Measurements from ENCODE around the gene KIF26B.

The KIF26B gene

DNA sequence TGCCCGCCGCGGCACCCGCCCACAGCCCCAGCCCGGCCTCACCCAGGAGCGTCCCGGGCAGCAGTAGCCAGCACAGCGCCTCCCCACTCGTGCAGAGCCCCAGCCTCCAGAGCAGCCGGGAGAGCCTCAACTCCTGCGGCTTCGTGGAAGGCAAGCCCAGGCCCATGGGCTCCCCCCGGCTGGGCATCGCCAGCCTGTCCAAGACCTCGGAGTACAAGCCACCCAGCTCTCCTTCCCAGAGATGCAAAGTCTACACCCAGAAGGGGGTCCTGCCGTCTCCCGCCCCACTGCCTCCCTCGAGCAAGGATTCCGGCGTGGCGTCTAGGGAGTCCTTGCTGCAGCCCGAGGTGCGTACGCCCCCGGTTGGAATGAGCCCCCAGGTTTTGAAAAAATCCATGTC lies 531.2 kb downstream of the KIF26B start:
- Histone ChIP-seq H3K9ac (ENCODE audit: low read length) (no peak overlapping the region), H3K4me1 (ENCODE audit: control insufficient read depth, insufficient read depth, low read length) (no peaks in the 10 kb centered on the region), H3K27me3 (ENCODE audit: control insufficient read depth, insufficient read depth, low read length) (no peaks in the 10 kb centered on the region), H3K36me3 (ENCODE audit: control insufficient read depth, insufficient read depth, low read length) (no peaks in the 10 kb centered on the region), H3K9me3 (ENCODE audit: control insufficient read depth, low read length) (no peaks in the 10 kb centered on the region), H3K4me3 (ENCODE audit: low read length) (no peak overlapping the region)

DNA sequence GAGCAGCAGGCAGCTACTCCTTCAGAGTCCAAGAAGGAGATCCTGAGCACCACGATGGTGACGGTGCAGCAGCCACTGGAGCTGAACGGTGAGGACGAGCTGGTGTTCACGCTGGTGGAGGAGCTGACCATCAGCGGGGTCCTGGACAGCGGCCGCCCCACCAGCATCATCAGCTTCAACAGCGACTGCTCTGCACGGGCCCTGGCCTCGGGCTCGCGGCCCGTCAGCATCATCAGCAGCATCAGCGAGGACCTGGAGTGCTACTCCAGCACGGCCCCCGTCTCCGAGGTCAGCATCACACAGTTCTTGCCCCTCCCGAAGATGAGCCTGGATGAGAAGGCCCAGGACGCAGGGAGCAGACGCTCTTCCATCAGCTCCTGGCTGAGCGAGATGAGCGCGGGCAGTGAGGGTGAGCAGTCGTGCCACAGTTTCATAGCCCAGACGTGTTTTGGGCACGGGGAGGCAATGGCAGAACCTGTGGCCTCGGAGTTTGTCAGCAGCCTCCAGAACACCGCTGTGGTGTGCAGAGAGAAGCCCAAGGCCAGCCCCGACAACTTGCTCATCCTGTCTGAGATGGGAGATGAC lies 531.8 kb downstream of the KIF26B start:
- H3K36me3 ChIP-seq (ENCODE audit: control insufficient read depth, insufficient read depth, low read length) = no peaks in the 10 kb centered on the region
- H3K4me1 ChIP-seq (ENCODE audit: control insufficient read depth, insufficient read depth, low read length) = no peaks in the 10 kb centered on the region
- no peak overlapping the region for H3K4me3 ChIP-seq (ENCODE audit: low read length)
- no peaks in the 10 kb centered on the region for H3K9me3 ChIP-seq (ENCODE audit: control insufficient read depth, low read length)
- H3K9ac ChIP-seq (ENCODE audit: low read length) = no peak overlapping the region
- H3K27me3 ChIP-seq (ENCODE audit: control insufficient read depth, insufficient read depth, low read length) = no peaks in the 10 kb centered on the region

DNA sequence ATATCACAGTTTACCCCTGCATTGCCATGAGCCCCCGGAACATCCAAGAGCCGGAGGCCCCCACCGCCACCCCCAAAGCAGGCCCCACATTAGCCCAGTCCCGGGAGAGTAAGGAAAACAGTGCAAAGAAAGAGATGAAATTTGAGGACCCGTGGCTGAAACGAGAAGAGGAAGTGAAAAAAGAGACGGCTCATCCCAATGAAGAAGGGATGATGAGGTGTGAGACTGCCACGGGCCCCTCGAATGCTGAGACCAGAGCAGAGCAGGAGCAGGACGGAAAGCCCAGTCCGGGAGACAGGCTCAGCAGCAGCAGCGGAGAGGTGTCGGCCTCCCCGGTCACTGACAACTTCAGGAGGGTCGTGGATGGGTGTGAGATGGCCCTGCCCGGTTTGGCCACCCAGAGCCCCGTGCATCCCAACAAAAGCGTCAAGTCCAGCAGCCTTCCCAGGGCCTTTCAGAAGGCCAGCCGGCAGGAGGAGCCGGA lies 532.4 kb downstream of the KIF26B start:
- no peaks in the 10 kb centered on the region for H3K27me3 ChIP-seq (ENCODE audit: control insufficient read depth, insufficient read depth, low read length)
- no peaks in the 10 kb centered on the region for H3K36me3 ChIP-seq (ENCODE audit: control insufficient read depth, insufficient read depth, low read length)
- H3K9ac ChIP-seq (ENCODE audit: low read length) = no peak overlapping the region
- no peaks in the 10 kb centered on the region for H3K4me1 ChIP-seq (ENCODE audit: control insufficient read depth, insufficient read depth, low read length)
- H3K4me3 ChIP-seq (ENCODE audit: low read length) = no peak overlapping the region
- H3K9me3 ChIP-seq (ENCODE audit: control insufficient read depth, low read length) = no peaks in the 10 kb centered on the region

DNA sequence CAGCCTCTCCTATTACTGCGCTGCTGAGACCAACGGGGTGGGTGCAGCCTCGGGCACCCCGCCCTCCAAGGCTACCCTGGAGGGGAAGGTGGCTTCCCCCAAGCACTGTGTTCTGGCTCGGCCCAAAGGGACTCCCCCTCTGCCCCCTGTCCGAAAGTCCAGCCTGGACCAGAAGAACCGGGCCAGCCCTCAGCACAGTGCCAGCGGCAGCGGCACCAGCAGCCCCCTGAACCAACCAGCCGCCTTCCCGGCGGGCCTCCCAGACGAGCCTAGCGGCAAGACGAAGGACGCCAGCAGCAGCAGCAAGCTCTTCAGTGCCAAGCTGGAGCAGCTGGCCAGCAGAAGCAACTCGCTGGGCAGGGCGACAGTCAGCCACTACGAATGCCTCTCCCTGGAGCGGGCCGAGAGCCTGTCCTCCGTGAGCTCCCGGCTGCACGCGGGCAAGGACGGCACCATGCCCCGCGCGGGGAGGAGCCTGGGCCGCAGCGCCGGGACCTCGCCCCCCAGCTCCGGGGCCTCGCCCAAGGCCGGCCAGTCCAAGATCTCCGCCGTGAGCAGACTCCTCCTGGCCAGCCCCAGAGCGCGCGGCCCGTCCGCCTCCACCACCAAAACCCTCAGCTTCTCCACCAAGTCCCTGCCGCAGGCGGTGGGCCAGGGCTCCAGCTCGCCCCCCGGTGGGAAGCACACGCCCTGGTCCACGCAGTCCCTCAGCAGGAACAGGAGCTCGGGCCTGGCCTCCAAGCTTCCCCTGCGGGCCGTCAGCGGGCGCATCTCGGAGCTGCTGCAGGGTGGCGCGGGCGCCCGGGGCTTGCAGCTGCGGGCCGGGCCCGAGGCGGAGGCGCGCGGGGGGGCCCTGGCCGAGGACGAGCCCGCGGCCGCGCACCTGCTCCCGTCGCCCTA lies 533.1 kb downstream of the KIF26B start:
- Histone ChIP-seq H3K4me3 (ENCODE audit: low read length) (no peak overlapping the region), H3K27me3 (ENCODE audit: control insufficient read depth, insufficient read depth, low read length) (no peaks in the 10 kb centered on the region), H3K9ac (ENCODE audit: low read length) (no peak overlapping the region)

DNA sequence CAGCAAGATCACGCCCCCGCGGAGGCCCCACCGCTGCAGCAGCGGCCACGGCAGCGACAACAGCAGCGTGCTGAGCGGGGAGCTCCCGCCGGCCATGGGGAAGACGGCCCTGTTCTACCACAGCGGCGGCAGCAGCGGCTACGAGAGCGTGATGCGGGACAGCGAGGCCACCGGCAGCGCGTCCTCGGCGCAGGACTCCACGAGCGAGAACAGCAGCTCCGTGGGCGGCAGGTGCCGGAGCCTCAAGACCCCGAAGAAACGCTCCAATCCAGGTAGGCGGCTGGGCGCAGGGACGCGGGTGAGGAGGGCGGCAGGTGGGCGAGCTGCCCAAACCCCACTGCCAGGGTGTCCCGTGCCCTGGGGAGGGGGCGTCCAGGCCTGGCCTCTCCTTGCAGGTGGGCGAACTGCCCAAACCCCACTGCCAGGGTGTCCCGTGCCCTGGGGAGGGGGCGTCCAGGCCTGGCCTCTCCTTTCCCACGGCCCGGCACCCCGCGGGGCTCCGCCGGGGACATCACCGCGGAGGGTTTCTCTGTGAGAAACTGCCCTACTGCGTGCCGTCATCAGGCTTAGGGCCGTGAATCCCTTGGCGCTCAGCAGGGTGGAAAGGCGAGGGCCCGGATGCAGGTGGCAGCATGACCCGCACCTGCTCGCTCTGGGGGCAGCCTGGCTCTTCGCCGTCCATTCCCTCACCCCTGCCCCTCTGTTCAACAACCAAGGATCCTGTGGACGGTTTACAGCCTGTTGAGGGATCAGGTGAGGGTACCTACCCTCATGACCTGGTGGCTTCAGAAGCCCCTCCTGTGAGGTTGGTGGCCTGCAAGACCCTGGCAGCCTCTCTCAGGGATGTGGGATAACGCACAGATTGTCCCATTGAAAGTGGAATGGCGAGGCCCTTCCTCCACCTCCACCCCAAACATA lies 534.0 kb downstream of the KIF26B start:
- Histone ChIP-seq H3K27me3 (ENCODE audit: control insufficient read depth, insufficient read depth, low read length) (no peaks in the 10 kb centered on the region), H3K9ac (ENCODE audit: low read length) (no peak overlapping the region), H3K4me3 (ENCODE audit: low read length) (no peak overlapping the region), H3K9me3 (ENCODE audit: control insufficient read depth, low read length) (no peaks in the 10 kb centered on the region), H3K36me3 (ENCODE audit: control insufficient read depth, insufficient read depth, low read length) (no peaks in the 10 kb centered on the region), H3K4me1 (ENCODE audit: control insufficient read depth, insufficient read depth, low read length) (no peaks in the 10 kb centered on the region)

More for the DNA sequence above, 533.1 kb downstream of the KIF26B start:
- no peaks in the 10 kb centered on the region for H3K9me3 ChIP-seq (ENCODE audit: control insufficient read depth, low read length)
- H3K36me3 ChIP-seq (ENCODE audit: control insufficient read depth, insufficient read depth, low read length) = no peaks in the 10 kb centered on the region
- H3K4me1 ChIP-seq (ENCODE audit: control insufficient read depth, insufficient read depth, low read length) = no peaks in the 10 kb centered on the region

DNA sequence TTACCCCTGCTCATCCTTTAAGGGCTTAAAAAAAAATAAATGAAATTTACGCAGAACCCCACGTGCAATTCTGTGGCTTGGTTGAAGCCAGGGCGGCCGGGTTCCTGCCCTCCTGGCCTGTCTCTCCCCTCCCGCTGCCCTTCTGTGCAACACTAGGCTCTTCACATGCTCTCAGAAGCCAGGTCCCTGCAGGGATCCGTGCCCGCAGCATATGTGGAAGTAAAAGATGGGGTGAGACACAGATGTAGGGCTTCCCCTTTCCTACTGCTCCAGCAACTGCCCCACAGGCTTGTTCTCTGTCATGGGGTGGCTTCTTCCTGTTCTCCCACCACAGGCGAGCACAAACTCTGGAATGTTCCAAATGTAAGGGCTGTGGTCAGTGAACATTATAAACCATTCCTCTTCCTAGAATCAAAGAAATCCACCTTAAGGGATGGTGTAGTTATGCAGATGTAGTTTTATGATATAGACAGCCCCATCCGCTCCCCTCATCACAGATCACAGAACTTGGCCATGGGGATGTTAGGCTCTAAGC lies 535.4 kb downstream of the KIF26B start:
- Histone ChIP-seq H3K4me3 (ENCODE audit: low read length) (no peak overlapping the region), H3K9ac (ENCODE audit: low read length) (no peak overlapping the region), H3K4me1 (ENCODE audit: control insufficient read depth, insufficient read depth, low read length) (no peaks in the 10 kb centered on the region), H3K36me3 (ENCODE audit: control insufficient read depth, insufficient read depth, low read length) (no peaks in the 10 kb centered on the region), H3K27me3 (ENCODE audit: control insufficient read depth, insufficient read depth, low read length) (no peaks in the 10 kb centered on the region), H3K9me3 (ENCODE audit: control insufficient read depth, low read length) (no peaks in the 10 kb centered on the region)

DNA sequence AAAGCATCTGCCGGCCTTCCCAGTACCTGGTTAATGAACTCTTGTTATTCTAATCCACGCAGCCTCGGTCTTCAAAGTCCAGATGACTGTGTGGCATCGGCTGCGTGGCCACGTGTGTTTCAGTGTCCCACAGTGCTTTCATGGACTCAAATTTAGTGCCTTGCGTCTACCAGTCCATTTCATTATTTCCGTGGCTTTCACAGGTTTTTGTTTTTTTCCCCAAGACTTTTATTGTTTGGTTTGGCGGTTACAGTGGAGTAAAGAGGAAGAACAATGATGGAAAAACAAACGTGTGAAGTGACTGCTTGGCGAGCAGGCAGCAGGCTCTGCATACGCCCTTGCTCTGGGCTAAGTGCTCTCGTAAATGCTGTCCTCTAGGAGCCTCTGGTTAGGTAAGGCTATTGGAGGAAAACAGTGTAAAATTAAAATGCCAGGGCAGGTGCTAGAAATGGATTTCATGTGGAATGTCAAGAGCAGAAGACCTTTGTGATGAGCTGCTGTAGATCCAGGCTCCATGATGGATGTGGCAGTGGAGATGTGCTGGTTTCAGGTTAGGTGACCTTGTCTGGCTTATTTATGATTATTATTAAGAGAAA lies 536.3 kb downstream of the KIF26B start:
- Histone ChIP-seq H3K9me3 (ENCODE audit: control insufficient read depth, low read length) (no peaks in the 10 kb centered on the region), H3K27me3 (ENCODE audit: control insufficient read depth, insufficient read depth, low read length) (no peaks in the 10 kb centered on the region), H3K4me3 (ENCODE audit: low read length) (no peak overlapping the region), H3K9ac (ENCODE audit: low read length) (no peak overlapping the region), H3K4me1 (ENCODE audit: control insufficient read depth, insufficient read depth, low read length) (no peaks in the 10 kb centered on the region), H3K36me3 (ENCODE audit: control insufficient read depth, insufficient read depth, low read length) (no peaks in the 10 kb centered on the region)

DNA sequence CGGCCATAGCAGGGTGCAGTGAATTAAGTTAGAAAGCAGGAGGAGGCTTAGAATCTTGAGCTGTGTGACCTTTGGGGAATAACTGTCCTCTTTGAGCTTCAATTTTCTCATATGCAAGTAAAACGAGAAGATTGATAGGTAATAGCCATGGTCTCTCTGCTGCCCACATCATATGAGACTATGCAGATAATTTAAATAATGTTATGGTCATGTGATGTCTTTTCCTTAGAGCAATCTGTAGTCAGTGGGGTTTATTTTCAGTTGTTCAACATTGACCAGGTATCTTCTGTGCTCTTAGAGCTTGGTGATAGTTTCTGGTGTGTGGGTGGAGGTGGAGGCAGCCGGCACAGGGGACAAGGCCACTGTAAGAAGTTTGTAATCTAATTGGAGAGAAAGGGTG lies 537.1 kb downstream of the KIF26B start:
- H3K9me3 ChIP-seq (ENCODE audit: control insufficient read depth, low read length) = no peaks in the 10 kb centered on the region
- H3K36me3 ChIP-seq (ENCODE audit: control insufficient read depth, insufficient read depth, low read length) = no peaks in the 10 kb centered on the region
- no peak overlapping the region for H3K9ac ChIP-seq (ENCODE audit: low read length)
- H3K4me1 ChIP-seq (ENCODE audit: control insufficient read depth, insufficient read depth, low read length) = no peaks in the 10 kb centered on the region
- H3K27me3 ChIP-seq (ENCODE audit: control insufficient read depth, insufficient read depth, low read length) = no peaks in the 10 kb centered on the region
- H3K4me3 ChIP-seq (ENCODE audit: low read length) = no peak overlapping the region

DNA sequence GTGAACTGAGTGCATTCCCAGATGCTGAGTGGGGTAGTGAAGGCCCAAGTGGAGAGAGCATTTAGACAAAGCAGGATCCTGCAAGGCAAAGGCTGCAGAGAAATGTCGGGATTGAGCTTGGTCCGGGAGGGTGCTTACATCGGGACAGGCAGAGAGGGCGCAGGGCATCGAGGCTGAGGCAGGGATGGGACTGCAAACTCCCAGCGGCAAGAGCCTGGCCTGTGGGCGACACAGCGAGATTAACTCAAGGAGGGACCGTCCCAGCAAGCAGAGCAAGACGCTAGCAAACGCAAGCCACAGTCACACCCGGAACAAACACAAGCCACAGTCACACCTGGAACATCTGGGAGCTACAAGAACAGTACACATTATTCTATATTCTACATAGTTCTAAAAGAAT lies 537.5 kb downstream of the KIF26B start:
- Histone ChIP-seq H3K4me1 (ENCODE audit: control insufficient read depth, insufficient read depth, low read length) (no peaks in the 10 kb centered on the region), H3K9me3 (ENCODE audit: control insufficient read depth, low read length) (no peaks in the 10 kb centered on the region), H3K9ac (ENCODE audit: low read length) (no peak overlapping the region)

DNA sequence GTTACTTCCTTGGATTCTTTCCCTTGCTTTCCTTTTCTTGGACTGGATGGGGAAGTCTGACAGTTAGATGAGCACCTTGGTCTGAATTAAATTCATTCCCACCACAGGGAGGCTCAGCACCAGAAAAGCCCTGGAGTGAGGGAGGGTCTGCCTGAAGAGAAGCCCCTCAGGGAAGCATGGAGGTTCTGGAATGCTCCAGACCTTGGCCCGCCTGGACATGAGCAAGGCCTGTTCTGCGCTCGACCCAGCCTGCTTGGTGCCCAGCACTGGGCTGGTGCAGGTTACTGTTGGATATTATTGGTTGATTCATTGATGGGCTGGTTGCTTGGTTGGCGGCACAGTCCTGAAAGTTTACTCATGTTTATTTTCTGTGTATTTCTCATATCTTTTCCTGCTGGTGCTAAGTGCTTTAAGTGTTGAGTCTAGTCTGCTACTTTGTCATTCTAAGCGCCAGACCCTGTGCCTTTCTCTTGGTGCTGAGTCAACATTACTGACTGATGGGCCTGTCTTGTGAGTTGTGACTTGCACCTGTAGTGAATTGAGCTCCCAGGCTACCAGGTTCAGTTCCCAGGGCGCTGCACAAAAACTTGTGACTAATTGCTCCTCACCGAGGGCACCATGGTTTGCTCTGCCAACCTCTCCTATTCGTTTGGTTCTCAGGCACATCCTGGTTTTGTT lies 538.5 kb downstream of the KIF26B start:
- Histone ChIP-seq H3K4me1 (ENCODE audit: control insufficient read depth, insufficient read depth, low read length) (no peaks in the 10 kb centered on the region), H3K9me3 (ENCODE audit: control insufficient read depth, low read length) (no peaks in the 10 kb centered on the region), H3K9ac (ENCODE audit: low read length) (no peak overlapping the region), H3K4me3 (ENCODE audit: low read length) (no peak overlapping the region), H3K36me3 (ENCODE audit: control insufficient read depth, insufficient read depth, low read length) (no peaks in the 10 kb centered on the region), H3K27me3 (ENCODE audit: control insufficient read depth, insufficient read depth, low read length) (no peaks in the 10 kb centered on the region)

More for the DNA sequence above, 537.5 kb downstream of the KIF26B start:
- Histone ChIP-seq H3K4me3 (ENCODE audit: low read length) (no peak overlapping the region), H3K36me3 (ENCODE audit: control insufficient read depth, insufficient read depth, low read length) (no peaks in the 10 kb centered on the region), H3K27me3 (ENCODE audit: control insufficient read depth, insufficient read depth, low read length) (no peaks in the 10 kb centered on the region)
